ENCODE data around the gene KDM5B.
"Not testable (repeated sequence)": the region's sequence is repeated elsewhere in the genome, so short reads cannot be mapped to it uniquely, and the experiment has no call there.

Gene KDM5B

DNA sequence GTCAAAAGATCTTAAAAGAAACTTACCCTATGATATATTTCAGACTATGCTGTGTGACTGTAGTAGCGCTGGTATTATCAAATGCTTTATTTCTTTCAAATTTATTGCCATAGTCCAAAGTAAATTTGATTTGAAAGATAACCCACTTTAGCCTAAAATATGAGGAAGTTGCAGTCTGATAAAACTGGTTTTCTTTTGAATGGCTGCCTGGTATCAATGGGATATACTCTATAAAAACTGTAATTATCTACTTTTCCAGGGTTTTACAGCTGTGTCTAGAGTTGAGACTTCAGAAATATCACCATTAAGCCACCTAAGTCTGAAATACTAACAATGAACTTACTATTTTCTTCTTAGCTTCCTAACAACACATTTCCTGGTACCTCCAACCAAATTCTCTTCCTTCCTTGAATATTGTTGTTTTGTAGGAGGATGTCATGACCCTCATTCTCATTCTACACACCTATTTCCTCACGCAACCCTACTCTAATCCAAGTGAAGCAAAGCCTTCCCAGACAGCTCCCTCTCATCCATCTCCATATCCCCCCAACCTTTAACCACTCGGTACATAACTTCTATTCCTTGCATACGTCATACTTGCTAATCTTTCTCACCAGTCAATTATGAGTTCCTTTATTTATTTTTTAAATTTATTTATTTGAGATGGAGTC lies 17.0 kb downstream of the KDM5B start:
- DNase-seq = no peak

DNA sequence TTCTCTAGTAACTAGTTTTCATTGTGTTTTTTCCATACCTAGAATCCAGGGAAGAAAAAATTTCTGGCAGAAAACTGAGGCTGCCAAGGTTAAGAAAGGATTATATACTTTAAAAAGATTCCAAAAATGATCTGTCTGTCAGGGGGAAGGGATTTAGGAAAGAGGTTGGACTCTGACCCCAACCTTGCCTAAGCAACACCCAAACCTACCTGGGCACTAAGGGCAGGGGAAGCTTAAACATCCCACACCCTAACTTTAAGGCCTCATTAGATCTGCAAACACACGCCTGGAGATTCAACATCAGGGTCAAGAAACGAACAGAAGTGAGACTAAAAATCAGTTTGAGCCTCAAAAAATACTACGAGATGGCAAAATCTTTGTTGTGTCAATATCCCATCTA lies 19.4 kb downstream of the KDM5B start:
- no peak for DNase-seq

DNA sequence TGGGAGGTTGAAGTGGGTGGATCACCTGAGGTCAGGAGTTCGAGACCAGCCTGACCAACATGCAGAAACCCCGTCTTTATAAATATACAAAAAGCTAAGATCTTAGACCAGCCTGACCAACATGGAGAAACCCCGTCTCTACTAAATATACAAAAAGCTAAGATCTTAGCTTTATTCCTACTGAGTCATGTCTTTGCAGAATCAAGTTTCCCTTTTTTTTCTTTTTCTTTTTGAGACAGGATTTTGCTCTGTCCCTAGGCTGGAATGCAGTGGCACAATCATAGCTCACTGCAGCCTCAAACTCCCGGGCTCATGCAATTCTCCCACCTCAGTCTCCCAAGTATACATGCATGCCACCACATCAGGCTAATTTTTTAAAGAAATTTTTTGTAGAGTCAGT lies 21.4 kb downstream of the KDM5B start:
- no peak for DNase-seq

DNA sequence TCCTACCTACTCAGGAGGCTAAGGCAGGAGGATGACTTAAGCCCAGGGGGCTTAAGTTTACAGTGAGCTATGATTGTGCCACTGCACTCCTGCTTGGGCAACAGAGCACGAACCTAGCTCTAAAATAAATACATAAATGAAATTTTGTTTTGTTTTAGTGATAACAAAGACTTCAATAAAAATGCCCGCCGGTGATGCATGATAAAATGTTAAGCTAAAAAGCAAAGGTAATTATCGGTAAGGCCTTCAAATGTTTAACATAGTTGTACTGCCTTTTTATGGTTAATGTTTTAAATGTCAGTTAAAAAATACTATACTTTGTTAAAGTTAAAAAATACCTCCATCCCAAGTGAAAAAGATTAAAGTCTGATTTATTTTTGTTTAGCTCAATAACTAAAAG lies 27.0 kb downstream of the KDM5B start:
- DNase-seq = no peak

DNA sequence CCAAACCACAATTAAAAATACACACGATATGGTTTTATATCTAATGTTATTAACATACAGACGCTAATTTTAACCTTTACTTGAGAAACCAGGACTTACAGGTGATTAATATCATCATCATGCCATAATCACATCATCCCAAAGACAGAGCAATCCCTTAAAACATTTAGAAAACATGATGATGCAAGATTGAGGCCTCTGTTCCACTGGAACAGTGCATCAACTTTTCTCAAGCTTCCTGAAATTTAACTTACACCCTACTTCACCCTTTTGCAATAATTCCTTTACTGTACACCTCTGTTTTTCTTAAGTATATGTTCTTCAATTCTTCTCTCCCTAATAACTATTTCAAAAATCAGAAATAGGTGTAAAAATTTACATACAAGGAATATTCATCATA lies 38.1 kb downstream of the KDM5B start:
- DNase-seq = no peak

DNA sequence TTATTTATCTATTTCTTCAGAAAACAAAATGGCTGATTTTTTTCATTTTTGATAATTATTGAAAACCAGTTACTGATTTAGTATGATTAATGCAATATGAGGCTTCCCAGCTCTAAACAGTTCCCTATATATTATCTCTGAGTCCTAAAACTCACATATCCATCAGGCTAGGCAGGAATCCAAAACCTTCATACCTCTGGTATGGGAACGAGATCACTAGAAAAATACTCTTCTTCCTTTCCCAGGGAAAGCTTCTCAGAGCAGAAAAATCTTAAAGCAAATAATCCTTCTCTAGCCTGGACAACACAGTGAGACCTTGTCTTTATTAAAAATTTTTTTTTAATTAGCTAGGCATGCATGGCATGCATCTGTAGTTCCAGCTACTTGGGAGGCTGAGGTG lies 42.5 kb downstream of the KDM5B start:
- DNase-seq = no peak

DNA sequence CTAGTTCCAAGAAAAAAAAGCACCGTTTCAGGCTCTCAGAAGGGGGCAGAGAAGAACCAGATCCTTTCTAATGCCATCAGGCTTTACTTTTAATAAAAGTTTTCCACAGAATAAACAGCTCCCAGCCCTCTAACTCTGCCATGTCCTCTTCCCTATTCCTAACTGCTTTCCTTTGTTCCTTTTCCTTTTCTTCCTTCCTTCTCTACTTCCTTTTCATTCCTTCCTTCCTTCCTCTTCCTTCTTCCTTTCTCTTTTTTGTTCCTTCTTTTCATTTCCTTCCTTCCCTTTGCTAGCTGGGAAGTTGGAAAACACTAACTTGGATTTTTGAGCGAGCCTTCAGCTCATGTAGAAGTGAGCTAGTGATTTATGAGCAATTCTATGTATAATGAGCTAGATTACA lies 46.2 kb downstream of the KDM5B start:
- DNase-seq = no peak

DNA sequence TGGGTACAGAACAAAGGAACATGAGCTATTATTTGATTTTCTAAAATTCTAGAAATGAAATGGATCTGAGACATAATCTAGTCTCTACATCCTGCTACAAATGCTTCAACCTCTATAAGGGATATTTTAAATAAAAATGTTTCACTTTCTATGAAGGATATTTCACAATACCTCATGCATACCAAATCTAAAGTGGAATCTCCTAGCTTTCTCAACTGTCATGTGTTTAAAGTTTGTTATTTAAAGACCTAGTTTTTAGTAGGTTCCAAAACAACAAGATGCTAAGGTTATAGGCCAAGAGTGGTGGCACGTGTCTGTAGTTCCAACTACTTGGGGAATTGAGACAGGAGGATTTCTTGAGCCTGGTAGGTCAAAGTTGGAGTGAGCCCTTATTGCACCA lies 47.6 kb downstream of the KDM5B start:
- no peak for DNase-seq

DNA sequence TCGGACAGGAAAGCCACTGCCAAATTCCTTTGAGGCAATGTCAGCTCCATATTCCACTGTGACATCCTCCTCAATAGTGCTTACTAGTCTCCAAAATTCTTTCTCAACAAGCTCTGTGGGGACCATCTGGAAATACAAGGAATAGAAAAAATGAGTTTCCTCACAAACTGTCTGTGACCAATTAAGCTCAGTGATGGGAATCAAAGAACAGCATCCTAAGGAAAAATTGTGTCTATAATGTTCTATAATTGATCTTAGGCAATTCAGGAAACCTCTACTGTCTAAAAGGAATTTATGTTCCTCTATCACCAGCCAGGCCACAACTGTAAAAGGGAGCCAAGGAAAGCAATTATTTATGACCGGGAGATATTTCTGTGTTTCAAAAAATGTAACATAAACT lies 51.8 kb downstream of the KDM5B start:
- DNase-seq = no peak

DNA sequence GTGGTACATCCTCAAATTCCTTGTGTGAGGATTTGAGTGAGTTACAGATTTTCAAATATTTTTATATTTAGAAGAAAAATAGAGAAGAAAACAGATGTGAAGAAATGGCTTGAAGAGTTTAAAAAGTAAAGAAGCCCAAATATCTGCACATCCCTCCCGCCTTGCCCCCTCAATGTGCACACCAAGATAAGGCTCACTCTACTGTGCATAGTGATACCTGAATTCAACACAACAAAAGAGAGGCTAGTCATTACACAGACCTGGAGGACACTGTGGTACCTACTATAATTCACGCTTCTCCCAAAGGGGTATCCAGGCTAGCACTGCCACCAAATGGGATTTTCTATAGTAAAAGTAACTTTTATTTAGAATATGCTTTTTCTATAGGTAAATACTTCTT lies 53.9 kb downstream of the KDM5B start:
- DNase-seq = no peak

DNA sequence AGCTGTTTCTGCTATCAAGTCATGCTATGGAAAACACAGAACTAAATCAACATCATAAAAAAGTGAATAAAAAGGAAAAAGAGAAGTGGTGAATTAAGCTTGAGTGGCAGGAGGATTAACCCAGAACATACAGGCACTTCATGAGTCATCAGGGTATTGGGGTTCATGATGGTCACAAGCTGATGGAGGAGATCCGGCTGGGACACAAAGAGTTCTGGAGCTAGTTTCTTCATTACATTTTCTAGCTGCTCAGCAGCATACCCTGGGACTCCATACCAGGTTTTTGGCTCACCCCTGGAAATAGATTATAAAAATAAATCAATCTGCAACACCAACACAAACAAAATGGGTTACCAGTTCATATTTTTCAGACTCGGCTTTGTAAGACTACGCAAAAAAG lies 55.4 kb downstream of the KDM5B start:
- peak in 1 of 2 donors; percentile 40 for DNase-seq

DNA sequence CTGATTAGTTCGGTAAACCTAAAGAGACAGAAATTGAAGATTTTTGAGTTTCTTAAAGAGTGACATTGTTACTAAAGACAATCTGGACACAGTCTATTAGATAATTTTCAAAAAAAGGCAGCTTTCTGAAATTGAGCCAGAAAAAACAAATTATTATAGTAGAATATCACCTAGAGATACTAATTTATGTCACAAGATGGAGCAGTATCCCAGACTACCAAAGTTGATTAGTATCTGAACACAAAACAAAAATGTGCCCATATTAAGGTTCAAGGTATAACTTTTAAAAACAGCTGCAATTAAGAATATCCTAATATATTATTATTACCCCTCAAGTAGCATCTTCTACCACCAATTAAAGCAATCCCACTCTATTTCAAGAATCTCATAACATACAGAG lies 57.5 kb downstream of the KDM5B start:
- DNase-seq = no peak

DNA sequence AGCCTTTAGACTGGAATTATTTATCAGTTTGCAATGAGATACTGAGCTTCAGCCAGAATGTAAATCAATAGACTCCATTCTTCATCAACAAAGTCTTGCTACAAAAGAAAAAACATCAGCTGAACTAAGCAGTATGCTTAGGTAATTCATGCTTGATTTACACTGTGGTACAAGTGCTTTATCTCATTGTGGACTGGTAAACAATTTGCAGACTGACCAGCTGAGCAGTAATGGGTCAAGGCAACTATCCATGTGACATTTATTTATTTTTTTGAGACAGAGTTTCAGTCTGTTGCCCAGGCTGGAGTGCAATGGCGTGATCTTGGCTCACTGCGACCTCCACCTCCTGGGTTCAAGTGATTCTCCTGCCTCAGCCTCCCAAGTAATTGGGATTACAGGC lies 58.2 kb downstream of the KDM5B start:
- no peak for DNase-seq

DNA sequence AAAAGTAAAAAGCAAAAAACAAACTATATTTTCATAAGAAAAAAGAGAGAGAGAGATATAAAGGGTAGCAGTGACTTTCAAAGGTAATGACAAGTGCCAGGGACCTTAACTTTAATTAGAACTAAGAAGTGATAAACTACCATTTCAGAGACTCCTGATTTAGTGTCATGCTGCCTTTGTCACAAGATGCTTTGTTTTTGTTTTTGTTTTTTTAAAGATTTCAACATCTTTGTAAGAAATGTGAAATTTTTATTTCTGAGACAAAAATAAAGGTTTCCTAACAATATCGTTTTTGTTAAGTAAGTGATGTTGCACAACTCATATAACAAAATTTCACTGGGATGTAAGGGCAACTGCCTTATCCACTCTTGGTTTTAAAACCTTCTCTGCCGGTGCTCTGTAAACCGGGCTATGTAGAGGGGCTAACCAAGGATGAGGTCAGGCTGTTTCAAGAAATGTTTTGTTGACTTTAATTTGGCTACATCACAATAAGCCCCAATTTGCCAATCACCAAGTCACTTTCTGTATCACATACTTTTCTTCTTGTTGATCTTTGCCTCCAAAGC lies 62.8 kb downstream of the KDM5B start:
- no peak for DNase-seq

DNA sequence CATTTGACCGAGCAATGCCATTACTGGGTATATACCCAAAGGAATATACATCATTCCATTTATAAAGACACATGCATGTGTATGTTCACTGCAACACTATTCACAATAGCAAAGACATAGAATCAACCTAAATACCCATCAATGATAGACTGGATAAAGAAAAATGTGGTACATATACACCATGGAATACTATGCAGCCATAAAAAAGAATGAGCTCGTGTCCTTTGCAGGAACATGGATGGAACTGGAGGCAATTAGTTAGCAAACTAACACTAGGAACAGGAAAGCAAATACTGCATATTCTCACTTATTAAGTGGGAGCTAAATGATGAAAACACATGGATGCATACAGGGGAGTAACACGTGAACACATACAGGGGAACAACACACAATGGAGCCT lies 63.5 kb downstream of the KDM5B start:
- not testable (repeated sequence) for DNase-seq

DNA sequence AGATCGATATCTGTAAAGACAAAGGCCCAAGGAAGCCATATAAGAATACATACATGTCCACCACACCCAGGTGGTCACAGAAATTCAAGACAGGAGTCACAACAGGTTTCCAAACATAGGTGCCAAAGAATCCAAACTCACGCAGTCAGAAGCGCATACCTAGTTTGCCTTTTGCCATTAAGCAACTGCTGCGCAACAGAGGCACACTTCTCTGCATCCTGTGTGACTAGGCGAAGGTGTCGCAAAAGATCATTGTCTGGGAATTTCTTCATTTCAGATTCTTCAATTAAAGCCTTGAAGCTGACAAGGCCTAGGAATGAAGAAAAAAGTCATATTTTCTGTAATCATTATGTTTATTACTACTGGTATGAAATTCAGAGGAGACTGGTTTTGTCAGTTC lies 65.7 kb downstream of the KDM5B start:
- no peak for DNase-seq

DNA sequence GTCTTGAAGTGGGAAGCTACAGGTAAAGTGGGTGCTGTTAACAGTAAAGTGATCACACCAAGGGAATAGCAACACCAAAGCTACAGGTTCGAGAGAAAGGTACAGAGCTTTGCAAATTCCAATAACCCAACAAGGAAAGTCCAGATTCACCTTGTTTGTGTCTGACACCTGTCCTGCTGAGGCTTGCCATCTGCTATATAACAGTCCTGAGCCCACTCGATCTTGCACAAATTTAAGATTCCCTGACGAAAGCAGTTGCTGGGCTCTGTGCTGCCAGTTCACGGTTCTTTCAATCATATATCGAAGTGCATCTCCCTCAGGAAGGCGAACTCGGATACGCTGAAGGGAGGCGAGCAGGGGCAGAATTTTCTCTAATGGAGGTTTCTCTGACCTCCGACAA lies 75.0 kb downstream of the KDM5B start:
- DNase-seq = no peak

DNA sequence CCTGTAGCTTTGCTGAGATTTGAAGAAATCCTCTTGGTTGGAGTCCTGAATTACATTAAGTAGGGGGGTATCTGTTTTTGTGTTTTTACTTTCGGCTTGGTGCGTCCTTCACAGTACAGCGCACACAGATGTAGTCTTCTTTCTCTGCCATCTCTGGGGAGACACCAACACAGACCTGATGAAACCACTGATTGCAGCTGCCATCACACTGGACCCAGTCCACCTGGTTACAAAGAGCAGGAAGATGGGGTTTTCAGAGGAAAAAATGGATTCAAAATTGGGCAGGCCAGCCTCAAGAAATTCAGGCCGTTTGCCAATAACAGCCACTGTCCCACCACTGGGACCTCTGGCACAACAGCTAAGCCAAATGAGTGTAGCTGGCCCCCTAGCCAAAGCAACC lies 79.3 kb downstream of the KDM5B start:
- DNase-seq = no peak

DNA sequence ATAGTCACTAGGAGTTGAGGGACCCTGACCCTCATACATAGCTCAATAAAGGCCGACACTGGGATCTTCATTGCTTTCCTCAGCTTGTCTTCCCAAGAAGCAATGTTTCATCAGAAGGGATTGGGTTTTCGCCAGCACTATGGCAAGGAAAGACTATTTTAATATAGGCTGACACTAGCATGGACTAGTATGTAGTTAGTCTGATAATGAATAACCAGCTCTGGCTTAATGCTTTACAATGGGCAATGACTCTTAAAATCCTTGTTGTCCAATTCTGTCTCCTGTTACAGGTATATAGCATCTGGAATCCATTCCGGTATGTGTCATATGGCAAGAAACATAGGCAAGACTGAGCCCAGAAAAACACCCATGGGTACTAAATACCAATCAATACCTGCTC lies 82.7 kb downstream of the KDM5B start:
- no peak for DNase-seq

DNA sequence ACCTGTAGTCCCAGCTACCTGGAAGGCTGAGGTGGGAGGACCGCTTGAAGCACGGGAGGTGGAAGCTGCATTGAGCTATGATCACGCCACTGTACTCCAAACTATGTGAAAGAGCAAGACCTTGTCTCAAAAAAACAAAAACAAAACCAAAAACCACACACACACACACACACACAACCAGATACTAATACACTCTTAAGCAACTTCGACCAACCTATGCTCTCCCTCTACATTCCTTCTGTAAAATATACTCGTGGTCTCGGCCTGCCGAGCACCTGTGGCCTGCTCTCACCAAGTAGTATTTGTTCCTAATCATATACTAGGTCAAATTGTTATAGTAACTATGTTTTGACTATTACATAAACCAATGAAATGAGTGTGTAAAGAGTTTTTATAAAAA lies 84.5 kb downstream of the KDM5B start:
- no peak for DNase-seq

DNA sequence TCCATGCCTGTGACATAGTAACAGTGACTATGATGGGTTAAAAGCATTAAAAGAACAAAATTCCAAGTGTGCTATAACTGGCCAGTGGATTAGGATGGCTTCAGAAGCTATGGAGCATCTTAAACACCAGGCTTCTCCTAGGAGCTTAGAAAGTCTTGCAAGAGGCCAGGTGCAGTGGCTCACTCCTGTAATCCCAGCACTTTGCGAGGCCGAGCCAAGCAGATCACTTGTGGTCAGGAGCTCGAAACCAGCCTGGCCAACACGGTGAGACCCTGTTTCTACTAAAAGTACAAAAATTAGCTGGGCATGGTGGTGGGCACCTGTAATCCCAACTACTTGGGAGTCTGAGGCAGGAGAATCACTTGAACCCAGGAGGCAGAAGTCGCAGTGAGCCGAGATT lies 85.2 kb downstream of the KDM5B start:
- DNase-seq = not testable (repeated sequence)

DNA sequence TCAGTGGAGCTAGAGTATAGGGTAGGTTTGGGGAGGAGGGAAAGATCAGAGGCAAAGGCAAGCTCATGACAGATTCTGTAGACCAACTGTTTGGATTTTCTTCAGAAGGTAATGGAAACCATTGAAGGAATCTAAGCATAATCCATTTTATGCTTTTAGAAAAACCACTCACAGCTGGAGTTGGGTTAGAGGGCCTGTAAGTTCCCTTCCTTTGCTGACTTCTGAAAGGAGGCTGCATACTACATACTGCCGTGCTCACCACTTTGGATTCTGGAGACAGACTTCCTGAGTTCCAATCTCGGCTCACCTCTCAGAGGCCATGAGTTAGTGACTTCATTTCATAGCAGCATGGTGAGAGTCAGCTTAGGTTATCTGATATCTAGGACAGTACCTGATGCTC lies 91.6 kb downstream of the KDM5B start:
- DNase-seq = no peak

DNA sequence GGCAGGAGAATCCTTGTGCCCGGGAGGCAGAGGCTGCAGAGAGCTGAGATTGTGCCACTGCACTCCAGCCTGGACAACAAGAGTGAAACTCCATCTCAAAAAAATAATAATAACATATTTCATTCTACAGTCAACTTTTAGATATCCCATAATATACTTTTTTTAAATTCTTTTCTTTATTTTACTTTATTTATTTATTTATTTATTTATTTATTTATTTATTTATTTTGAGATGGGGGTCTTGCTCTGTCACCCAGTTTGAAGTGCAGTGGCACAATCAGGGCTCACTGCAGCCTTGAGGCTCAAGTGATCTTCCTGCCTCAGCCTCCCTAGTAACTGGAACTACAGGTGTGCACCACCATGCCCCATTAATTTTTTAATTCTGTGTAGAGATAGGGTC lies 94.0 kb downstream of the KDM5B start:
- DNase-seq = not testable (repeated sequence)

DNA sequence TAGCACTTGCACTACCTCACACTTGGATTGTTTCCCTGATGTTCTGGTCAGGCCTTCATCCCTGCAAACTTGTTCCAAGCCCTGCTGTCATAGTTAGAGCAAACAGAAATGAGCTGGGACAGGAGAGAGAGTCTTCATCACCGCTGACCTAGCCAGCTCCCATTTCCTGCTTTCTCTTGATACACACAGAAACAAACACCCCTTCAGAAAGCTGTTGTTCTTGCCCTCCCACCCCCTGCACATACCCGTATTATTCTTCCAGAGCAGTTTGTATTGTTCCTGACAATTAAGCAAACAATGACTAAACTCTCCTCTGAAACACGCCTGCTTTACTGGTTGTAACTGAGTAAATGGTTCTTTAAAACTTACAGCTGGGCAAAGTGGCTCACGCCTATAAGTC lies 95.1 kb downstream of the KDM5B start:
- no peak for DNase-seq

DNA sequence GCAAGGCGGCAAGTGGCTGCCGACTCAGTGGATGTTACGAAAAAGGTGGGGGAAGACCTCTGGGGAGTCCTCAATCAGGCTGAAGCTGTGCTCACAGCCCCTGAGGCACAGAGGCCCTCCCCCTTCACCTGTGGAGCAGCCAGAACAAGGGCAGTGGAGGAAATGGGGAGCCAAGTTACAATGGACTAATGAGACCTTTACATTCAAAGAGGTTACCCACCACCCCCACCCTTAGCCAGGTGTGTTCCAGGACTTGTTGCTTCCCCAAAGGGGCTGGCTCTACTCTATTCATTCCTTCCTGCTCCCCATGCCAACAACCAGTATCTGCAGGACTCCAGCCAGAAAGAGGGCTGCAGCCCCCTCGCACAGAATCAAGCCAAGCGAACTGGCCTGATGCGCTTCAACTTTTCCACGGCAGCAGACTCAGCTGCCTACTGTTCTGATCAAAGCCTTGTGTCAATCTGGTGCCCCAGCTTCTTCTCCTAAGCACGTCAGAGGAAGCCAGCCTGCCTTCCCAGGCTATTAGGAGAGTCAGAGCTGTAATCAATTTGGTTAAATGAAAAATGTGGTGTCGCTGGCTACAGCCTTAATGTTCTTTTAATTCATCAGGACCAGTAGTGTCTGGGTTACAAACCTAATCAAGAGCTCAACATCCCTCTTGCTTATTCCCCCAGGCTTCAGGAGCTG lies 96.1 kb downstream of the KDM5B start:
- DNase-seq = no peak
